Epithelial cell of alveolus of lung (primary cell): ENCODE measurements around the gene YPEL4. TPM values are rescaled to one million over a fixed set of nuclear protein-coding genes. Genes with fewer than 3 reads are reported as not detected.

ENCODE experiments used
- total RNA-seq: library from RNA; depleted of rRNA; stranded (reverse); fragments of >200 nt; gene quantifications from 2 replicates; pipeline ENCODE4 v1.2.1, GENCODE V29; 2015

The YPEL4 gene
- 0.13 and 9.7 TPM in 2 replicates for total RNA-seq

DNA sequence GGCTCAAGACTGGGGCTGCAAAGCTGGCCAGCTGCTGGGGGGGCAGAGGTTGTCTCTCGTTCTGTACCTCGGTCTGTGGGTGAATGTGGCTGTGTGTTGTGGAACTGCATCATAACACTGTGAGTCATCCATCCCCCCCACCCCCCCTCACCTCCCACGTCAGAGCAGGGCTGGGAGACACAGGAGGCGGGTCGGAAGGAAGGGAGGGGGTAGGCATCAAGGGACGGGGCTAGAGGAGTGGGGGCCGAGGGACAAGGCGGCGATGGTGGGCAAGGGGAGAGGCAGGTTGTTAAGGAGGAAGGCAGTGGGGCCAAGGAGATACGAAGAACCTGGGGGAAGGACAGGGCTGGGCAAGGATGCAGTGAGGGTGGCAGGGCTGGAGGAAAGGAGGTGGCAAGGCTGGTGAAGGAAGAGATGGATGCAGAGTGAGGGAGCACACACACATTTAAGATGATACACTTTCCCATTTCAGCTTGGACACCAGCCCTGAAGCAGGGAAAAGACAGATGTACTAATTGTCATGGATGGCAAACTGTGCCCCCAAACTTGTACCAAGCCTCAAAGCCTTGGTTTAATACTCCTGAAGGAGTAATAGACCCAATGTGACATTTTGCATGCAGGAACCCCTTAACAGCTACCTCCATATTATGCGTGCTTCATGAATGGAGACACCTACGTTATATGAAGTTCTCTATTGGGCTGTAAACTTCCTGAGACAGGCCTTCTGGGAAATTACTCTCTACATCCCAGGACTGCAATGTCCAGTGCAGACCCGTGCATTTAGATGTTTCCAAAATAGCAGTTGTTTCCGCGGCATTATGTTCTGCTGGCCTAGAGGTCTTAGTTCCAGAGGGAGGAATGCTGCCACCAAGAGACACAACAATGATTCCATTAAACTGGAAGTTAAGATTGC, at the start of gene YPEL4:
Gene YPEL4, minus strand, starts transcription at position 87 of the 913 bp plus-strand sequence. CDS start 2,805 bp downstream, outside the sequence.

GRCh38 chr11:57667736-57668433, 18.2 kb upstream of the YPEL4 start, which contains the start of gene ZDHHC5:
ZDHHC5 (plus strand) TSS chr11:57668114; CDS start chr11:57673091, 4,977 bp downstream.

DNA sequence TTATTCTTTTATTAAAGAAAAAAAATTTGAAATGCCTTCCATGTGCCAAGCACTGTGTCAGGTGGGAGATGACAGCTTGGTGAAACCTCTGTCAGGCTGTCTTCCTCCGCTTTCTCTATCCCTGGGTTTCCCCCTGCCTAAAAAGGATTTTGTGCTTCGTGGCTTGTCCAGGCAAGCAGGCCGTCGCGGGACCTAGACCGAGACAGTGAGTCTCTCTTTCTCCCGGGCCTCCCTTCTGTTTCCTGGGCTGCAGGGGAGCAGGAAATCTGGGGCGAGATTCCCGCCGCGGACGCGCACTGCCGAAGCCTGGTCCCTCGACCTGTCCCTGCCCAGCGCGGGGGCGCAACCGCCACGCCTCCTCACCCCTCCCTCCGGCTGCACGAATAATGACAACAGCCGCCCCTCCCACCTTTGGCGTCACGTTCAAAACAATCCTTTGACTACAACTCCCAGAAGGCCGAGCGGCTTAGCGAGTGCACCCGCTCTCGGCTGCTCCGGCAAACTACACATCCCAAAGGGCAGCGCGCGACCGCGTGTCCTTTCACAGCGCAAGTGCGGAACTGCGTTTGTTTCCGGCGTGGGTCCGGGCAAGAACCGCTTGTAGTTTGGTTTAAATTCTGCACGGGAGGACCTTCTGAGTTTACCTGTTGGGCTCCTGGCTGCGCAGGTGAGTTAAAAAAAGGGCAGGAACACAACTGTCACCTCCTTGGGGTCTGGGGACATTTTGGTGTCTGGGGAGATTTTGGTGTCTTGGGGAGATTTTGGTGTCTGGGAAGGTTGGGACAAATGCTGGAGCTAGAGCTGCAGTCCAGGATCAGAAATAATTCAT, 7.7 kb upstream of the YPEL4 start, which contains the start of gene CLP1:
Gene CLP1, plus strand, starts transcription at position 569 of the 829 bp plus-strand sequence. CDS start 1,715 bp downstream, outside the sequence.

GRCh38 chr11:57597461-57597915, 52.2 kb downstream of the YPEL4 start, which contains the start of gene SERPING1:
SERPING1 (plus strand) TSS chr11:57597685; CDS start chr11:57598271, 586 bp downstream.

Other genes starting within 250 kb of the YPEL4 start
- gene SLC43A3, start 222.8 kb downstream of the YPEL4 start, total RNA-seq, result 54.6 and 115 TPM in 2 replicates
- gene RTN4RL2, start 189.4 kb downstream of the YPEL4 start, total RNA-seq, result 0.91 and 4.5 TPM in 2 replicates
- gene SLC43A1, start 134.2 kb downstream of the YPEL4 start, total RNA-seq, result 17.3 and 21.9 TPM in 2 replicates
- 14.7 and 44.3 TPM in 2 replicates for gene TIMM10, start 119.2 kb downstream of the YPEL4 start, total RNA-seq
- gene SMTNL1, start 112.3 kb downstream of the YPEL4 start, total RNA-seq, result not detected in 2 replicates
- gene UBE2L6, start 82.2 kb downstream of the YPEL4 start, total RNA-seq, result 41.2 and 79.9 TPM in 2 replicates
- 106 and 234 TPM in 2 replicates for gene SERPING1, start 52.2 kb downstream of the YPEL4 start, total RNA-seq
- gene CLP1, start 7.8 kb upstream of the YPEL4 start, total RNA-seq, result 15.3 and 20.4 TPM in 2 replicates
- 37.4 and 41.5 TPM in 2 replicates for gene ZDHHC5, start 18.2 kb upstream of the YPEL4 start, total RNA-seq
- gene MED19, start 62.3 kb upstream of the YPEL4 start, total RNA-seq, result 24.6 and 26.7 TPM in 2 replicates
- 46.2 and 63.4 TPM in 2 replicates for gene TMX2, start 62.7 kb upstream of the YPEL4 start, total RNA-seq
- gene SELENOH, start 91.6 kb upstream of the YPEL4 start, total RNA-seq, result 127 and 191 TPM in 2 replicates
- gene BTBD18, start 101.9 kb upstream of the YPEL4 start, total RNA-seq, result not detected in 2 replicates
- gene CTNND1, start 111.9 kb upstream of the YPEL4 start, total RNA-seq, result 79.8 and 80.6 TPM in 2 replicates